Cortex of kidney (tissue), 1 donor: Measurements from ENCODE around the gene C1QTNF9B.

Experiments used
- DNase-seq: peaks from one replicate; lab custom pipeline; 2025; lab: John Stamatoyannopoulos, UW

The C1QTNF9B gene

GRCh38 chr13:23858546-23858945, 38.8 kb downstream of the C1QTNF9B start:
- no peak for DNase-seq

DNA sequence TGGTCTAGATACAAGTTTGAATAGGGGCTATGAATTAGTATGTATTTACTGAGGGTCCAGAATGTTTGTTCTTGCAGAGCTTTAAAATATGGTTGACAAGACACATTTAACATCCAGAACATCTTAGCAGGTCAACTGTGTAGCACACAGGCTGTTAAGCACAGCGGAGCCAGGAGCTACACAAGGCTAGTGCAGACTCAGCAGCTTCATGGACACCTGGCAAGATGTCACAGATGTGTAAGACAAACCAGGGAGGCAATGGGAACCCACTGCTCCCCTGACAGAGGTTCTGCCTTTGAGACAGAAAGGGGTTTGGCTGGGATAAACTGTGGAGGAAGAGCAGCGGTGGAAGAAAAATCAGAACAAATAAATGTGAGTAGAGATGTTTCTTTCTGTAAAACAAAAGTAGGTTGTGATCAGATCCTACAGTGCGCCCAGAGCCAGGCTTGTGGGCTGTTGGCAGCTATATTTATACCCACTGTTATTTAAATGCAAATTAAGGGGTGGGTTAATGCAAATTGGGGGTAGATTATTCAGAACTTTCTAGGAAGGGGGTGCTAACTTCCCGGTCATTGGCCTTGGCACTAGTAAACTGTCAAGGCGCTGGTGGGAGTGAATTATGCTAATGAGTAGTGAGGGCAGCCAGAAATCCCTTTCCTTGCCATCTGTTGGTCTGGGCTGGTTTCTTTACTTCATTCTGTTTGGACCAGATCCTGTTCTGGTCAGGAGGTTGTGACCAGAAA, 41.1 kb downstream of the C1QTNF9B start:
- DNase-seq, result no peak

DNA sequence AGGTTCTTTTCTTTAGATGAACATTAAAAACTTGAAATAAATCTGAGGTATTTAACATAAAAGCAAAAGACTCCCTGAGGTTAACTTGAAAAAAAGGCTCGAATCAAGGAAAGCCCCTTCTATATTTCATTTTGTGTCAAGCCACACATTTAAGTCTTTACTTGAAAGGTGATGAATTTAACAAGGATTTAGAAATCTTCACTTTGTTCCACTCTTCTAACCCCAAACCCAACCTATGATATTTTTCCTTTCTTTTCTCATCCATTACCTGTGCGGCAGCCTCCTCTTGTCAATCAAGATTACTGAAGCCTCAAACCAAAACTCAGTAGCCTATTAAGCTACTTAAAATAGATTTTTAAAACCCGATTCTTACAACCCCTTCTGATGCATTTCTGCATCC, 41.9 kb downstream of the C1QTNF9B start:
- no peak for DNase-seq

- DNase-seq, result no peak
Measured at GRCh38 chr13:23852351-23852750, 45.0 kb downstream of the C1QTNF9B start.

- DNase-seq, result no peak
Measured at GRCh38 chr13:23851106-23851505, 46.2 kb downstream of the C1QTNF9B start.

DNA sequence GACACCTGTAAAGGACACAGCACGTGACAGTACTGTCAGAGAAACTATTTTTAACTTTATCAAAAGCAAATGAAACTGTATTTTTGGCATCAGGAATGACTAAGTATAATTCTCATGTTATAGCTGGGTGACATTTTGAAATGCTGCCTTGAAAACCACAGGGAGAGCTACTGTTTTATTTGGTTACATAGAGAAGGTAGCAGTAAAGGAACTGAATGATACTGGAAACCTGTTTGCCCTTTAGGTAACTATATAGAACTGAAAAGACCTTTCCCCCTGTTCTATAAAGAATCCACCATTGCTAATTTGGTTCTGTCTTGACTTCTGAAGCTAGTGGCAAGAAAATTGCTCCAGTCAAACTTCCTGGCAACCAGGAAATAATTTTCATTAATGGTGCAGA, 47.2 kb downstream of the C1QTNF9B start:
- no peak for DNase-seq

DNA sequence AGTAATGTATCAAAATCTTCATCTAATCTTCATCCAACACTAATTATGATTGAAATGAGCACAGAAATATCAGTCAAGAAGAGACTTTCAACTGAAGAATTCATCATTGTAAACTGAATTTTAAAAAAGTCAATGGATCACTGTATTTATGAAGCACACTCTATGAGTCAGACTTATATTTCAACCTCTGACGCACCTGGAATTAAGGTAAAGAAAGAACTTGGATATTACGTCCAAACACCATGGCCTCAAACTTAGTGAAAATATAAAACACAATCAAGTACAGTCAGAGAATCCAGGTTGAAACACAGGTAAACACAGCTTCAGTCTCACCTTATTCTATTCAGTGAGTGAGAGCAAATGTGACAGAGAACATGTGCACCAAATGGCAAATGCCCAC, 47.6 kb downstream of the C1QTNF9B start:
- no peak for DNase-seq

DNA sequence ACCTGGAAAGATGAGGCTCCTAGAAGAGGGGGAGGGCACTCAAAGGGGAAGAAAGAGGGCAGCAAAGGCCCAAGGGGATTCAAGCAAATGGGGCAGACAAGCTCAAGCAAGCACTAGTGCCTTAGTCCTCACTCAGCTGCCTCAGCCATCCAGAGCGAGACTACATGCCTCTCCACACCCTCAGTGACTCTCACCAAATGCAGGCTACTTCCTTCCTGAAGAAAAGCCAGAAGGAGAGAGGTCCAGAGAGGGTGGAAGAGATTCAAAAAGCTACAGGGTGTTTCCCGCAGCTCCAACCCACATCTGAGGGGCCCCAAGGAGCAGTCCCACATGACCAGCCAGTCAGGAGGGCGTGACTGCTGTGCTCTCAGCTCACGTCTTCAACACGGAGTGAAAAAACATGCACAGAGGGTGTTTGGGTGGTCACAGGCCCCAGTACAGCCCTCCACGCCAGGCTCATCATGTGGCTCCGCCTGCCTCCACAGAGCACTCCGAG, 48.6 kb downstream of the C1QTNF9B start:
- no peak for DNase-seq

- DNase-seq, result no peak
Measured at GRCh38 chr13:23848019-23848418, 49.3 kb downstream of the C1QTNF9B start.

- DNase-seq, result no peak
Measured at GRCh38 chr13:23847497-23847896, 49.8 kb downstream of the C1QTNF9B start.

DNA sequence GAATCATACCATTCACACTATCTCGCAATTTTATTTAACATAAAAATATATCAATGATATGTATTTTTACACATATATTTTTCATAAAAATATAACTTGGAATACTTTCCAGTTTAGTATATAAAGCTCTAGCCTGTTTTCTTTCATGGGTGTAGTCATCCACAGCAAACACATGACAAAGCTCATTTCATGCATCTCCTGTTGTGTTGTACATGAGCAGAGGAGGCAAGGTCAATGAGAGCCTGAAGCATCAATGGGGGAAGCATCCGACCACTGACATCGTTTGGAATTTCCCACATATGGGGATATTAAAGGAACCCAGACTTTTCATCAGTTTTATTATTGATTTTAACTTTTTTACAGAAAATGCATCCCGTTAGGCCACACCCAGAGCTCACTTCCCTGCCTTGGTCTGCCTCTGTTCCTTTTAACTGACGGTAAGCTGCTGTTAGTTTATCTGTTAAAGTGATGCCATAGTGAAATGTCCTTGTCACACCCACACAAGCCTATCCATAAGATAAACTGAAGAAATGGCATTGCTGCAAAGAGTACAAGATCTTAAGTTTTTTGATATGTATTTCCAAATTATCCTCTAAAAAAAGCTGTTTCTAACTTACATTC, 52.1 kb downstream of the C1QTNF9B start:
- DNase-seq, result no peak

DNA sequence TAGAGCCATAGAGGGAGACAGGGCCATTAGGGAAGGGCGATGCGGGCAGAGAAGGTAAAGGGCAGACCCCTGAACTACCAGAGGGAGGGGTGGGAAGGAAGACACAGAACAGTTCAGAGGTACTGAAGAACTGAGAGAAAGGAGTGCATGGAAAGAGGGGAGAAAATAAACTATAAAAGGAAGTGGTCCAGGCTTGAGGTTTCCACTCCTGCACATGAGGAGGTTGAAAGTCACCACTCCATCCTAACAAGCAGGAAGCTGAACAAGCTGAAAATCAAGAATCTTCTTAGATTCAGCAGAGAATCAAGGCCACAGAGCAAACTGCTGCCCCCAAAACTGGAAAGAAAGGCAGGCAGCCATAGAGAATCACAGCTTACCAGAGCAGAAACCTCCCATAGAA, 53.2 kb downstream of the C1QTNF9B start:
- DNase-seq, result no peak

GRCh38 chr13:23843436-23843835, 53.9 kb downstream of the C1QTNF9B start:
- DNase-seq, result no peak

- no peak for DNase-seq
Measured at GRCh38 chr13:23842406-23842805, 54.9 kb downstream of the C1QTNF9B start.
